ENCODE measurements around the gene IGFL3. TPM values are rescaled to one million over a fixed set of nuclear protein-coding genes. Genes with fewer than 3 reads are reported as not detected.
"Not testable (repeated sequence)": the region's sequence is repeated elsewhere in the genome, so short reads cannot be mapped to it uniquely, and the experiment has no call there.

Gene IGFL3
- total RNA-seq, 2 experiments from 2014 or later = not detected

GRCh38 chr19:46078573-46079332, 45.7 kb downstream of the IGFL3 start:
- CTCF ChIA-PET = interaction anchor here (0.7 to 1.5 kb wide), 9 partner anchors 13 to 202 kb away, joined by 3 to 11 read pairs (median 3); no protein-coding TSS in a partner anchor
- peaks cover 83% of the 10 kb centered on the region for H3K27me3 Mint-ChIP-seq
- not testable (repeated sequence) for H3K27ac Mint-ChIP-seq; DNase-seq; H3K9me3 Mint-ChIP-seq (ENCODE audit: low read depth); H3K4me3 Mint-ChIP-seq; H3K36me3 Mint-ChIP-seq; H3K4me1 Mint-ChIP-seq; ATAC-seq

DNA sequence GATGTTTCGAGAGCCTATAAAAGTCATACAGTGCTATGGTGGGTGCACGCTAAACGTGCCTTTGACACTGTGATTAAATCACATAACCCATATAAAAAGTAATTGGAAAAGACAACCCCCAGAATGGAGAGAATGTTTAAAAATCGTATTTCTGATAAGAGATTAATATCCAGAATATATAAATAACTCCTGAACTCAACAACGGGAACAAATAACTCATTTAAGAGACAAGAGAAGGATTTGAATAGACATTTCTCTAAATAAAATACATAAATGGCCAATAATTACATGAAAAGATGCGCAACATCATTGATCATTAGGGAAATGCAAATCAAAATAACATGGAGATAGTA, 46.7 kb downstream of the IGFL3 start:
- H3K4me1 Mint-ChIP-seq = peaks cover 1% of the 10 kb centered on the region
- H3K27me3 Mint-ChIP-seq = peaks cover 82% of the 10 kb centered on the region
- no peaks in the 10 kb centered on the region for H3K9me3 Mint-ChIP-seq (ENCODE audit: low read depth)
- no peak overlapping the region for H3K4me3 Mint-ChIP-seq
- H3K27ac Mint-ChIP-seq = no peak overlapping the region
- no peak for DNase-seq
- H3K36me3 Mint-ChIP-seq = no peaks in the 10 kb centered on the region
- no peak for ATAC-seq
- CTCF ChIA-PET = interaction anchor here (0.7 to 1.5 kb wide), 5 partner anchors 17 to 189 kb away, joined by 3 to 7 read pairs (median 3); no protein-coding TSS in a partner anchor

GRCh38 chr19:46076951-46077814, 47.3 kb downstream of the IGFL3 start:
- peak; percentile 33 for ATAC-seq
- CTCF ChIA-PET = interaction anchor here (0.7 to 1.5 kb wide), 3 partner anchors 48 to 190 kb away, joined by 3 read pairs; no protein-coding TSS in a partner anchor
- H3K4me3 Mint-ChIP-seq = no peak overlapping the region

GRCh38 chr19:46076031-46076880, 48.2 kb downstream of the IGFL3 start:
- Mint-ChIP-seq H3K27me3 (peaks cover 80% of the 10 kb centered on the region), H3K36me3 (no peaks in the 10 kb centered on the region), H3K4me3 (no peak overlapping the region), H3K27ac (no peak overlapping the region), H3K4me1 (peaks cover 1% of the 10 kb centered on the region), H3K9me3 (ENCODE audit: low read depth) (no peaks in the 10 kb centered on the region)
- ATAC-seq (no peak), DNase-seq (no peak)
- CTCF ChIA-PET = no interaction called here

More at GRCh38 chr19:46076951-46077814, 47.3 kb downstream of the IGFL3 start:
- no peaks in the 10 kb centered on the region for H3K36me3 Mint-ChIP-seq
- H3K27ac Mint-ChIP-seq = no peak overlapping the region
- peak; percentile 47 for DNase-seq
- H3K9me3 Mint-ChIP-seq (ENCODE audit: low read depth) = no peaks in the 10 kb centered on the region
- peaks cover 82% of the 10 kb centered on the region for H3K27me3 Mint-ChIP-seq
- peaks cover 1% of the 10 kb centered on the region for H3K4me1 Mint-ChIP-seq

GRCh38 chr19:46073268-46073922, 51.1 kb downstream of the IGFL3 start:
- H3K36me3 Mint-ChIP-seq = no peaks in the 10 kb centered on the region
- DNase-seq (no peak), ATAC-seq (no peak)
- no peaks in the 10 kb centered on the region for H3K9me3 Mint-ChIP-seq (ENCODE audit: low read depth)
- H3K4me3 Mint-ChIP-seq = no peak overlapping the region
- peaks cover 4% of the 10 kb centered on the region for H3K4me1 Mint-ChIP-seq
- H3K27me3 Mint-ChIP-seq = peaks cover 89% of the 10 kb centered on the region
- no peak overlapping the region for H3K27ac Mint-ChIP-seq
- CTCF ChIA-PET = interaction anchor here (1.7 kb wide), 1 partner anchor 11 kb away, joined by 4 read pairs; no protein-coding TSS in a partner anchor

Other genes starting within 250 kb of the IGFL3 start
- 10 to 100 TPM; 18.9 to 19.0 TPM for gene IRF2BP1, start 238.5 kb downstream of the IGFL3 start, total RNA-seq
- gene MYPOP, start 222.1 kb downstream of the IGFL3 start, total RNA-seq = 10 to 100 TPM; 13.0 to 13.8 TPM
- gene NANOS2, start 209.9 kb downstream of the IGFL3 start, total RNA-seq = under 1 TPM in 1 of 2 experiments, not detected in 1; 0.18 TPM
- under 1 TPM; 0.02 to 0.18 TPM for gene NOVA2, start 150.8 kb downstream of the IGFL3 start, total RNA-seq
- gene CCDC61, start 129.2 kb downstream of the IGFL3 start, total RNA-seq = 10 to 100 TPM; 24.4 to 35.1 TPM
- gene PGLYRP1, start 101.6 kb downstream of the IGFL3 start, total RNA-seq = not detected
- gene IGFL4, start 83.7 kb downstream of the IGFL3 start, total RNA-seq = not detected
- not detected for gene IGFL2, start 23.6 kb upstream of the IGFL3 start, total RNA-seq
- not detected for gene IGFL1, start 105.1 kb upstream of the IGFL3 start, total RNA-seq
- not detected for gene HIF3A, start 172.4 kb upstream of the IGFL3 start, total RNA-seq
- gene PPP5C, start 222.4 kb upstream of the IGFL3 start, total RNA-seq = 100 to 1,000 TPM in 1 of 2 experiments, 10 to 100 TPM in 1; 99.2 to 110 TPM

Measured in activated CD8-positive, alpha-beta memory T cell treated with anti-CD3 and anti-CD28 coated beads, Interleukin-2, amount 10 ng/mL, durations not matched to agents 7 days and 5 days (primary cell).